ENCODE data around the gene ZNF26.

ZNF26 gene

GRCh38 chr12:133046698-133047097 is 60.5 kb downstream of the ZNF26 start:
- no peaks in the 10 kb centered on the region for H3K27me3 Mint-ChIP-seq
- H3K4me1 Mint-ChIP-seq, result no peaks in the 10 kb centered on the region
- H3K27ac Mint-ChIP-seq (ENCODE audit: low read depth), result no peak overlapping the region
- DNase-seq (ENCODE audit: low spot score in 2 of 2) (no peak), ATAC-seq (replicated peaks; ENCODE audit: extremely low read depth, poor library complexity, severe bottlenecking) (no peak)
- peaks cover 46% of the 10 kb centered on the region for H3K9me3 Mint-ChIP-seq
- H3K36me3 Mint-ChIP-seq (ENCODE audit: insufficient read depth), result peaks cover 52% of the 10 kb centered on the region
- no peak overlapping the region for H3K4me3 Mint-ChIP-seq

GRCh38 chr12:133057446-133057845 is 71.3 kb downstream of the ZNF26 start:
- Mint-ChIP-seq H3K27ac (ENCODE audit: low read depth) (peak overlapping the region; percentile 51), H3K4me3 (peak overlapping the region; percentile 29), H3K36me3 (ENCODE audit: insufficient read depth) (peaks cover 30% of the 10 kb centered on the region), H3K9me3 (peaks cover 23% of the 10 kb centered on the region), H3K27me3 (no peaks in the 10 kb centered on the region), H3K4me1 (no peaks in the 10 kb centered on the region)
- no peak for DNase-seq (ENCODE audit: low spot score in 2 of 2)
- no peak for ATAC-seq (replicated peaks; ENCODE audit: extremely low read depth, poor library complexity, severe bottlenecking)

DNA sequence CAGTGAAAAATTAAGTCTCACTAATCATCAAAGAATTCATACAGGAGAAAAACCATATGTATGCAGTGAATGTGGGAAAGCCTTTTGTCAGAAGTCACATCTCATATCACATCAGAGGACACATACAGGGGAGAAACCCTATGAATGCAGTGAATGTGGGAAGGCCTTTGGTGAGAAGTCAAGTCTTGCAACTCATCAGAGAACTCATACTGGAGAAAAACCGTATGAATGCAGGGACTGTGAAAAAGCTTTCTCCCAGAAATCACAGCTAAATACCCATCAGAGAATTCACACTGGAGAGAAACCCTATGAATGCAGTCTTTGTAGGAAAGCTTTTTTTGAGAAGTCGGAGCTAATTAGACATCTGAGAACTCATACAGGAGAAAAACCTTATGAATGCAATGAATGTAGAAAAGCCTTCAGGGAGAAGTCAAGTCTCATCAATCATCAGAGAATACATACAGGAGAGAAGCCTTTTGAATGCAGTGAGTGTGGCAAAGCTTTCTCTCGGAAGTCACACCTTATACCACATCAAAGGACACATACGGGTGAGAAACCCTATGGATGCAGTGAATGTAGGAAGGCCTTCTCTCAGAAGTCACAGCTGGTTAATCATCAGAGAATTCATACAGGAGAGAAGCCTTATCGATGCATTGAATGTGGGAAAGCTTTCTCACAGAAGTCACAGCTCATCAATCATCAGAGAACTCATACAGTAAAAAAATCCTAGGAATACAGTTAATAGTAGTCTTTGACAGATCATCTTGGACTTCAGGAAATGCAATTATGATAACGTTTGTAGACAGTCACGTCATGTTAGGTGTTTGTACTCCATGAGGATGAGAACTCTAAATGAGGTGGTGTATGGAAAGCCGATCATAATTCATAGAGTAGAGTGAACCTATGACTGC is 72.3 kb downstream of the ZNF26 start:
- Mint-ChIP-seq H3K4me3 (no peak overlapping the region), H3K9me3 (peaks cover 23% of the 10 kb centered on the region)

GRCh38 chr12:133061954-133062353 is 75.8 kb downstream of the ZNF26 start:
- DNase-seq (ENCODE audit: low spot score in 2 of 2) (no peak), ATAC-seq (replicated peaks; ENCODE audit: extremely low read depth, poor library complexity, severe bottlenecking) (no peak)
- H3K9me3 Mint-ChIP-seq, result peaks cover 32% of the 10 kb centered on the region
- H3K4me3 Mint-ChIP-seq, result no peak overlapping the region
- H3K27me3 Mint-ChIP-seq, result no peaks in the 10 kb centered on the region
- no peak overlapping the region for H3K27ac Mint-ChIP-seq (ENCODE audit: low read depth)
- H3K36me3 Mint-ChIP-seq (ENCODE audit: insufficient read depth), result peaks cover 14% of the 10 kb centered on the region
- no peaks in the 10 kb centered on the region for H3K4me1 Mint-ChIP-seq

More for the DNA sequence above, 72.3 kb downstream of the ZNF26 start:
- H3K36me3 Mint-ChIP-seq (ENCODE audit: insufficient read depth), result peaks cover 25% of the 10 kb centered on the region
- no peaks in the 10 kb centered on the region for H3K27me3 Mint-ChIP-seq
- peak overlapping the region; percentile 32 for H3K27ac Mint-ChIP-seq (ENCODE audit: low read depth)
- H3K4me1 Mint-ChIP-seq, result no peaks in the 10 kb centered on the region
- no peak for ATAC-seq (replicated peaks; ENCODE audit: extremely low read depth, poor library complexity, severe bottlenecking)
- DNase-seq (ENCODE audit: low spot score in 2 of 2), result no peak

- no peak for ATAC-seq (replicated peaks; ENCODE audit: extremely low read depth, poor library complexity, severe bottlenecking)
- no peak for DNase-seq (ENCODE audit: low spot score in 2 of 2)
- Mint-ChIP-seq H3K27ac (ENCODE audit: low read depth) (no peak overlapping the region), H3K27me3 (no peaks in the 10 kb centered on the region), H3K9me3 (peaks cover 23% of the 10 kb centered on the region), H3K4me3 (no peak overlapping the region), H3K4me1 (no peaks in the 10 kb centered on the region), H3K36me3 (ENCODE audit: insufficient read depth) (no peaks in the 10 kb centered on the region)
These were observed 77.4 kb downstream of the ZNF26 start for GRCh38 chr12:133063556-133063955.

DNA sequence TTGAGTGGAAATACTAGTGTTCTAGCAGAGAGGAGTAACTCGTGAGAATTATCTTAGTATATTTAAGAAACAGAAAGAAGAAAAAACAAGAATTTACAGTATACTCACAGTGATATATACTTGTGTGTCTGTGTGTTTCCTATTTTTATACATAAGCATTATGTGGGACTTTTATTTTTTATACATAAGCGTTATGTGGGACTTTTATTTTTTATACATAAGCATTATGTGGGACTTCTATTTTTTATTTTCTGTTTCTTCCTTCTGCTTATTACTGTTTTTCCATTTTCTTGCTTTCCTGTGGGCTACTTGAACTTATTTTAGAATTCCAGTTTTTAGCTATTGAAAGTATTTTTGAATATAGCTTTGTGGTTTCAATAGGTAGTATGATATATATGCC is 87.7 kb downstream of the ZNF26 start:
- Mint-ChIP-seq H3K27me3 (no peaks in the 10 kb centered on the region), H3K36me3 (ENCODE audit: insufficient read depth) (peaks cover 2% of the 10 kb centered on the region), H3K9me3 (peaks cover 23% of the 10 kb centered on the region), H3K27ac (ENCODE audit: low read depth) (no peak overlapping the region), H3K4me1 (no peaks in the 10 kb centered on the region), H3K4me3 (no peak overlapping the region)
- no peak for ATAC-seq (replicated peaks; ENCODE audit: extremely low read depth, poor library complexity, severe bottlenecking)
- no peak for DNase-seq (ENCODE audit: low spot score in 2 of 2)
